ENCODE data around the gene NCBP1.

Gene NCBP1

DNA sequence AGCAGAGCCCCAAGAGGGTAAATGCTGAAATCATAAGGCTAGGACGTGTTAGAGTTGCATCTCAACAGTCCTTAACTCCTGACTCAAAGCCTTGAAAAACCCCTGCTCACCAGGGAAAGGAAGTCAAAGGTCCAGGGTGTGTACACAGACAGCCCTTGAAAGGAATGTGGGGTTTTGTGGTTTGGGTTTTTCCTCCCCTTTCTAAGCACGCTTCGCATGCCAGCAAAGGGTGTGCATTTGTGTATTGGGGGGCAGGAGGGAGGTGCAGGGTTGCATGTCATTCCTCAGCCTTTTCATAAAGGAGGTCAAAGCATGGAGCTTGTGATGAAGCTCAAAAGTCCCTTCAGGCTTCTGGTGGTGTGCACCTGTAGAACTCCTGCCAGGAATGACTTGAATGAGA is 80.8 kb downstream of the NCBP1 start:
- peak; percentile 85 for DNase-seq (ENCODE audit: low read depth)
- H3K4me3 ChIP-seq (ENCODE audit: low read length) = no peak overlapping the region
- TF ChIP-seq, protein P1, sequence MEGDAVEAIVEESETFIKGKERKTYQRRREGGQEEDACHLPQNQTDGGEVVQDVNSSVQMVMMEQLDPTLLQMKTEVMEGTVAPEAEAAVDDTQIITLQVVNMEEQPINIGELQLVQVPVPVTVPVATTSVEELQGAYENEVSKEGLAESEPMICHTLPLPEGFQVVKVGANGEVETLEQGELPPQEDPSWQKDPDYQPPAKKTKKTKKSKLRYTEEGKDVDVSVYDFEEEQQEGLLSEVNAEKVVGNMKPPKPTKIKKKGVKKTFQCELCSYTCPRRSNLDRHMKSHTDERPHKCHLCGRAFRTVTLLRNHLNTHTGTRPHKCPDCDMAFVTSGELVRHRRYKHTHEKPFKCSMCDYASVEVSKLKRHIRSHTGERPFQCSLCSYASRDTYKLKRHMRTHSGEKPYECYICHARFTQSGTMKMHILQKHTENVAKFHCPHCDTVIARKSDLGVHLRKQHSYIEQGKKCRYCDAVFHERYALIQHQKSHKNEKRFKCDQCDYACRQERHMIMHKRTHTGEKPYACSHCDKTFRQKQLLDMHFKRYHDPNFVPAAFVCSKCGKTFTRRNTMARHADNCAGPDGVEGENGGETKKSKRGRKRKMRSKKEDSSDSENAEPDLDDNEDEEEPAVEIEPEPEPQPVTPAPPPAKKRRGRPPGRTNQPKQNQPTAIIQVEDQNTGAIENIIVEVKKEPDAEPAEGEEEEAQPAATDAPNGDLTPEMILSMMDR (IDR thresholded peaks at IDR 0.05; ENCODE audit: insufficient read depth, low read depth, low read length, missing control alignments) = no peak

DNA sequence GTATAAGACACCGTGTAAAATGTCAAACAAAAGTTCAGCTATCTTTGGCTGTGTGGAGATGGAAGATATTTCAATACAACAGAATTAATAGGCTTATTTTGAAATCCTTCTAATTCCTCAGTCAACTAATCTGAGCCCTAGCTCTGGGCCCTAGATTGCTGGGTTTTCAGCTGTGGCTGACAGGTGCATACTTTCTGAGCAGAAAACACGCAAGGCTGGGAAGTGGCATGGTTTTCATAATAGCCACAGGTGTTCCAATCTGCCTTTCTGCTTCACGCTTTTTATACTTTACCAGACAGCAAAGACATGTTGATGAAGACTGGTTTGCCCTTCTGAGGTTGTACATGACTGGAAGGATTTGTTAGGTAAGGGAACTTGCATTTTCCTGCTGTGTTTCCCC is 84.2 kb downstream of the NCBP1 start:
- DNase-seq (ENCODE audit: low read depth) = no peak
- TF ChIP-seq, protein P1 (IDR thresholded peaks at IDR 0.05; ENCODE audit: insufficient read depth, low read depth, low read length, missing control alignments) = no peak
- no peak overlapping the region for H3K4me3 ChIP-seq (ENCODE audit: low read length)

DNA sequence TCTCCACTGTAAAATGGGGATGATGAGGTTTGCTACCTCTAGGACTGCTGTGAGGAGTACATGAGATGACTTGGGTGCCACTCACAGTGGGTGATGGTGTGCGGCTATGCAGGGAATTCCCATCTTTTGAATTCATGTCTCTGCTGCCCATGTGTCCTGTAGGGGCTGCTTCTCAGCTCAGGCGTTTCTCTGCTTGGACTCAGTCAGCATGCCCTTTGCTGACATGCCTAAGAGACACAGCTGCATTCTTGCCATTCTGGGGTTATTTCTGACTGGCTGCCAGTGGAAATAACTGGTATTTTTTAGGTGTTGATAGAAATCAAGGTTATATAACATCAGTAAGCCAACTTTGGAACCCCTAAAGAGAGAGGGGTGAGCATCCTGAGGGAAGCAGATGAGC is 87.8 kb downstream of the NCBP1 start:
- DNase-seq (ENCODE audit: low read depth) = no peak
- no peak overlapping the region for H3K4me3 ChIP-seq (ENCODE audit: low read length)
- TF ChIP-seq, protein P1 (IDR thresholded peaks at IDR 0.05; ENCODE audit: insufficient read depth, low read depth, low read length, missing control alignments) = no peak

DNA sequence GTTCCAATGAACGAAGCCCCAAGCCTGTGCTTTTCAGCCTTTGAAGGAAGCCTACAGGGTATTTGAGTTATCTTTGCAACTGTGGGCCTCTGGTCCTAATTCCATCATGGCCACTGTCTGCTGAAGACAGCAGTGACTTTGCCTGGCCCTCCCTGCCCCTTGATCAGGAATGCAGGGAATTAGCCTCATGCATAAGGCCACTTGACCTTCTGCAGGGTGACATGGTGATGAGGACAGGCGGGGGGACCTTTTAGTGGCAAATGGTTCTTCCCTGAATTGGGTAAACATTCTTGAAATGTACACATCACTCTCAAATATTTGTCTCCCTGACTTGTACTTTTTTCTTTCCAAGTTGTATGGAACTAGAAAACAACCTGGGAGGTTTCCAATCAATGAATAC is 88.7 kb downstream of the NCBP1 start:
- no peak for DNase-seq (ENCODE audit: low read depth)
- TF ChIP-seq, protein P1 (IDR thresholded peaks at IDR 0.05; ENCODE audit: insufficient read depth, low read depth, low read length, missing control alignments) = no peak
- H3K4me3 ChIP-seq (ENCODE audit: low read length) = no peak overlapping the region

All from epithelial cell of esophagus (primary cell).